ENCODE measurements around the gene RNF220. TPM values are rescaled to one million over a fixed set of nuclear protein-coding genes. Genes with fewer than 3 reads are reported as not detected.

The RNF220 gene
- total and polyA plus RNA-seq, 2 of the 4 experiments (the other 2 are of a cell fraction) = 71.8 to 77.1 TPM

DNA sequence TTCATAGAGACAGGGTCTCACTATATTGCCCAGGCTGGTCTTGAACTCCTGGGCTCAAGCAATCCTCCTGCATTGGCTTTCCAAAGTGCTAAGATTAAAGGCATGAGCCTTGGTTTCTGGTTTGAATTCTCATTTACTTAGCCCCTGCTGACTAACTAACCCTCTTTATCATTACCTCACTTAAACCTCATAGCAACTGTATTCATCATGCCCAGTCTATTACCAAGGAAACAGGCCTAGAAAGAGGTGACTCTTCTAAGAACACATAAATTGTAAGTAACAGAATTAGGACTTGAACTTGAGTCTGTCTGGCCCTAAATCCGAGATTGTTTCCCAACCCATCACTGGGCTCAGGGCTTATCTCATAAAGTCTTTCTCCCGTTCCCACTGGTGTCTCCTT, 225.1 kb downstream of the RNF220 start:
- Histone ChIP-seq H3K27ac (ENCODE audit: insufficient read depth, low read length) (no peak overlapping the region), H2BK20ac (ENCODE audit: low read depth, low read length) (peak overlapping the region; percentile 64; the same call in 1 of the 2 replicates), H3K36me3 (ENCODE audit: control insufficient read depth, insufficient read depth, low read length) (peaks cover 18% of the 10 kb centered on the region), H2BK15ac (ENCODE audit: low read depth, low read length) (peak overlapping the region; percentile 91; the same call in 2 of the 3 replicates), H3K4me3 (ENCODE audit: insufficient read depth, low read depth, low read length) (no peak overlapping the region), H3K18ac (ENCODE audit: low read depth, low read length) (peak overlapping the region; percentile 62; the same call in 1 of the 2 replicates), H3K4me1 (ENCODE audit: control insufficient read depth, insufficient read depth, low read length) (peaks cover 16% of the 10 kb centered on the region), H4K8ac (ENCODE audit: low read depth in 2 of 2, low read length in 2 of 2) (peak overlapping the region in 1 of 2 experiments; percentile 100; a peak in 2 of 4 replicates), H4K91ac (ENCODE audit: insufficient read depth, low read depth, low read length) (peak overlapping the region; percentile 28; the same call in 1 of the 2 replicates), H2AFZ (replicated peaks; ENCODE audit: low read length, poor library complexity) (no peak overlapping the region), H3K56ac (ENCODE audit: extremely low read depth, insufficient read depth, low read length) (no peak overlapping the region), H3K27me3 (ENCODE audit: control insufficient read depth, insufficient read depth, low read length) (no peaks in the 10 kb centered on the region; the same call in 1 of the 2 replicates), H4K20me1 (ENCODE audit: insufficient read depth, low read length) (peaks cover 12% of the 10 kb centered on the region), H3K4me2 (ENCODE audit: low read depth, low read length) (no peak overlapping the region), H2AK9ac (replicated peaks; ENCODE audit: low read depth, low read length, poor library complexity) (peak overlapping the region; percentile 4), H3K9me3 (ENCODE audit: control insufficient read depth, insufficient read depth, low read length) (no peaks in the 10 kb centered on the region), H3K4ac (ENCODE audit: low read depth, low read length) (peak overlapping the region; percentile 80), H2BK120ac (ENCODE audit: low read depth, low read length) (0 out of 2 replicates have a peak overlapping the region, but pooled peaks have one; percentile 11), H4K5ac (ENCODE audit: low read depth, low read length) (peak overlapping the region; percentile 99; the same call in 1 of the 2 replicates), H3K9me1 (ENCODE audit: insufficient read depth, low read length) (peaks cover 38% of the 10 kb centered on the region), H2BK5ac (ENCODE audit: low read depth, low read length, poor library complexity, severe bottlenecking) (peak overlapping the region; percentile 93), H3K23ac (ENCODE audit: low read depth, low read length) (no peak overlapping the region; the same call in none of the 2 replicates), H3K9ac (ENCODE audit: low read depth, low read length) (no peak overlapping the region), H3K79me1 (ENCODE audit: low read depth in 1 of 2, low read length in 2 of 2) (peaks cover 27 to 36% of the 10 kb centered on the region in 2 experiments), H2AK5ac (ENCODE audit: low read depth, low read length) (no peak overlapping the region; the same call in 1 of the 2 replicates), H3K14ac (replicated peaks; ENCODE audit: low read depth, low read length) (peak overlapping the region; percentile 77; the same call in 1 of the 2 replicates)
- dilution Hi-C loops (cut with HindIII; ENCODE audit: low sequenced_read_pairs, unreplicated experiment) = no loop called here
- in situ Hi-C loops (cut with MboI; ENCODE audit: low sequenced_read_pairs) = no loop called here
- no TSS peak for BruUV-seq (replicated peaks)
- WGBS, 2 experiments (ENCODE audit: extremely low coverage in 2 of 2, insufficient read length in 1 of 2) = no CpG with 5 or more reads among the region's 2 CpGs
- no peak for TF ChIP-seq MXI1 (IDR thresholded peaks at IDR 0.05; ENCODE audit: borderline replicate concordance, low read depth, low read length)
- no peak for TF ChIP-seq BHLHE40 (IDR thresholded peaks at IDR 0.05; ENCODE audit: low read depth, low read length)
- no peak for TF ChIP-seq CHD1 (IDR thresholded peaks at IDR 0.05; ENCODE audit: low read depth, low read length)
- TF ChIP-seq POLR2A (IDR thresholded peaks at IDR 0.05; ENCODE audit: low read depth, low read length) = no peak
- ATAC-seq (ENCODE audit: low read depth) (no peak), DNase-seq (peak; percentile 82)
- intact Hi-C loops (cut with micrococcal nuclease) = no loop called here
- POLR2A ChIA-PET (ENCODE audit: unreplicated experiment) = no interaction called here
- CTCF ChIA-PET = interaction anchor here (2.4 kb wide), 1 partner anchor 23 kb away, joined by 11 read pairs; no protein-coding TSS in a partner anchor
